Activated B cell treated with CpG ODN at 0.5 μM for 24 hours (primary cell): ENCODE data around the gene RABGAP1L. TPM values are rescaled to one million over a fixed set of nuclear protein-coding genes. Genes with fewer than 3 reads are reported as not detected.
A peak's percentile ranks its signal among the peaks of the same experiment; 100 is the strongest.

Experiments used
- ATAC-seq: fragments of 200-7000 bp; cut with Tn5 transposase; one replicate; pipeline ENCODE4 v1.10.0; 2021; ENCODE audit warnings: low read depth, mild to moderate bottlenecking, moderate library complexity
- CTCF ChIA-PET: fragments of 350-600 bp; sonication (Branson Sonifier 250); formaldehyde crosslinking; loops from one replicate; lab custom pipeline; 2021; ENCODE audit warnings: antibody characterized with exemption; lab: Charles Lee
- POLR2A ChIA-PET: fragments of 350-600 bp; sonication (Branson Sonifier 250); formaldehyde crosslinking; loops from one replicate; lab custom pipeline; 2021; ENCODE audit warnings: antibody characterized with exemption; lab: Charles Lee
- DNase-seq: peaks from one replicate; pipeline ENCODE4 v3.0.0; 2022
- H3K27ac Mint-ChIP-seq: one replicate; pipeline ENCODE4 v1.8.0; 2020; ENCODE audit warnings: mixed read lengths
- H3K27me3 Mint-ChIP-seq: one replicate; pipeline ENCODE4 v1.8.0; 2021; ENCODE audit warnings: mixed read lengths
- H3K36me3 Mint-ChIP-seq: one replicate; pipeline ENCODE4 v1.8.0; 2021; ENCODE audit warnings: low read depth, mixed read lengths
- H3K4me1 Mint-ChIP-seq: one replicate; pipeline ENCODE4 v1.8.0; 2021; ENCODE audit warnings: mixed read lengths
- H3K4me3 Mint-ChIP-seq: one replicate; pipeline ENCODE4 v1.8.0; 2020; ENCODE audit warnings: mild to moderate bottlenecking, mixed read lengths
- H3K9me3 Mint-ChIP-seq: one replicate; pipeline ENCODE4 v1.8.0; 2020; ENCODE audit warnings: mixed read lengths
- CTCF ChIP-seq: fragments of 200-600 bp; IDR thresholded peaks from one replicate; pipeline ENCODE4 v1.8.0; 2022; ENCODE audit warnings: antibody characterized with exemption, mild to moderate bottlenecking
- intact Hi-C: fragments of 100-400 bp; cut with micrococcal nuclease; formaldehyde crosslinking; loops from one replicate; pipeline ENCODE4 v1.15.1; 2024
- total RNA-seq: library from RNA; stranded (reverse); gene quantifications from 2 replicates; pipeline ENCODE4 v1.2.3, GENCODE V29; 2022

The RABGAP1L gene
- total RNA-seq, 1 donor from 2014 or later, result 126 TPM

- no peak for DNase-seq
- no peak overlapping the region for H3K4me3 Mint-ChIP-seq
- ChIA-PET CTCF (no interaction called here), POLR2A (no interaction called here)
- H3K9me3 Mint-ChIP-seq, result peaks cover 12% of the 10 kb centered on the region
- no peak for TF ChIP-seq CTCF
- no peak for ATAC-seq
- no peak overlapping the region for H3K27ac Mint-ChIP-seq
- intact Hi-C loops, result no loop called here
- H3K4me1 Mint-ChIP-seq, result peaks cover 6% of the 10 kb centered on the region
- no peaks in the 10 kb centered on the region for H3K27me3 Mint-ChIP-seq
- peaks cover 64% of the 10 kb centered on the region for H3K36me3 Mint-ChIP-seq
Observed at GRCh38 chr1:174398246-174398645, 238.9 kb downstream of the RABGAP1L start.

GRCh38 chr1:174399211-174399610 is 239.9 kb downstream of the RABGAP1L start:
- no peak for TF ChIP-seq CTCF
- peaks cover 6% of the 10 kb centered on the region for H3K9me3 Mint-ChIP-seq
- DNase-seq (no peak), ATAC-seq (no peak)
- CTCF ChIA-PET, result no interaction called here
- peaks cover 6% of the 10 kb centered on the region for H3K4me1 Mint-ChIP-seq
- peak overlapping the region; percentile 4 for H3K27ac Mint-ChIP-seq
- H3K4me3 Mint-ChIP-seq, result no peak overlapping the region
- no peaks in the 10 kb centered on the region for H3K27me3 Mint-ChIP-seq
- H3K36me3 Mint-ChIP-seq, result peaks cover 62% of the 10 kb centered on the region
- POLR2A ChIA-PET, result no interaction called here
- intact Hi-C loops, result no loop called here

GRCh38 chr1:174401075-174401474 is 241.8 kb downstream of the RABGAP1L start:
- TF ChIP-seq CTCF, result no peak
- Mint-ChIP-seq H3K4me1 (peaks cover 6% of the 10 kb centered on the region), H3K27me3 (no peaks in the 10 kb centered on the region), H3K27ac (no peak overlapping the region), H3K36me3 (peaks cover 56% of the 10 kb centered on the region), H3K4me3 (no peak overlapping the region), H3K9me3 (peaks cover 6% of the 10 kb centered on the region)
- ATAC-seq (no peak), DNase-seq (no peak)
- intact Hi-C loops, result no loop called here
- POLR2A ChIA-PET, result no interaction called here
- CTCF ChIA-PET, result no interaction called here

GRCh38 chr1:174405219-174405618 is 245.9 kb downstream of the RABGAP1L start:
- POLR2A ChIA-PET, result no interaction called here
- H3K4me3 Mint-ChIP-seq, result no peak overlapping the region
- CTCF ChIA-PET, result interaction anchor here (0.9 kb wide), 1 partner anchor 11 kb away, joined by 3 read pairs; no protein-coding TSS in a partner anchor
- peaks cover 10% of the 10 kb centered on the region for H3K9me3 Mint-ChIP-seq
- H3K27me3 Mint-ChIP-seq, result no peaks in the 10 kb centered on the region
- peaks cover 14% of the 10 kb centered on the region for H3K4me1 Mint-ChIP-seq
- no peak for ATAC-seq
- no peak overlapping the region for H3K27ac Mint-ChIP-seq
- peaks cover 47% of the 10 kb centered on the region for H3K36me3 Mint-ChIP-seq
- intact Hi-C loops, result no loop called here
- DNase-seq, result no peak
- no peak for TF ChIP-seq CTCF

- TF ChIP-seq CTCF, result no peak
- no peak for ATAC-seq
- CTCF ChIA-PET, result no interaction called here
- intact Hi-C loops, result no loop called here
- Mint-ChIP-seq H3K4me3 (no peak overlapping the region), H3K9me3 (peaks cover 14% of the 10 kb centered on the region), H3K27me3 (no peaks in the 10 kb centered on the region), H3K27ac (no peak overlapping the region), H3K4me1 (peaks cover 16% of the 10 kb centered on the region), H3K36me3 (peaks cover 49% of the 10 kb centered on the region)
- no peak for DNase-seq
- POLR2A ChIA-PET, result no interaction called here
Observed at GRCh38 chr1:174406421-174406820, 247.1 kb downstream of the RABGAP1L start.
